Mesothelial cell of epicardium (in vitro differentiated cells): ENCODE data around the gene MTUS2. TPM values are rescaled to one million over a fixed set of nuclear protein-coding genes. Genes with fewer than 3 reads are reported as not detected.

Source experiments
- DNase-seq, 2 experiments: peaks; one replicate each; pipeline ENCODE4 v3.0.0; 2021; ENCODE audit warnings: low spot score in 2 of 2; ENCODE audit not compliant: unreplicated experiment in 2 of 2
- H3K27ac Mint-ChIP-seq: 2 replicates; pipeline ENCODE4 v1.8.0; 2021; ENCODE audit warnings: mixed read lengths
- H3K27me3 Mint-ChIP-seq: 2 replicates; pipeline ENCODE4 v1.8.0; 2021; ENCODE audit warnings: low read depth, mixed read lengths
- H3K36me3 Mint-ChIP-seq: 2 replicates; pipeline ENCODE4 v1.8.0; 2021; ENCODE audit warnings: mixed read lengths
- H3K4me1 Mint-ChIP-seq: 2 replicates; pipeline ENCODE4 v1.8.0; 2021; ENCODE audit warnings: mixed read lengths
- H3K4me3 Mint-ChIP-seq: 2 replicates; pipeline ENCODE4 v1.8.0; 2021; ENCODE audit warnings: mild to moderate bottlenecking, moderate library complexity, mixed read lengths
- H3K9me3 Mint-ChIP-seq: 2 replicates; pipeline ENCODE4 v1.8.0; 2021; ENCODE audit warnings: mixed read lengths
- CTCF ChIP-seq: fragments of 200-600 bp; sonication (generic); IDR thresholded peaks from one replicate; pipeline ENCODE4 v1.5.0; 2021; ENCODE audit warnings: antibody characterized with exemption; ENCODE audit not compliant: unreplicated experiment
- total RNA-seq: library from RNA; stranded (reverse); gene quantifications from 3 replicates; pipeline ENCODE4 v1.2.1, GENCODE V29; 2021

The MTUS2 gene
- total RNA-seq, 1 donor from 2014 or later = 1.4 TPM

- TF ChIP-seq CTCF = no peak
- Mint-ChIP-seq H3K27ac (no peak overlapping the region), H3K36me3 (peaks cover 10% of the 10 kb centered on the region), H3K4me1 (no peaks in the 10 kb centered on the region), H3K4me3 (no peak overlapping the region), H3K27me3 (no peaks in the 10 kb centered on the region), H3K9me3 (no peaks in the 10 kb centered on the region)
- no peak for DNase-seq
These were observed 694.7 kb downstream of the MTUS2 start for GRCh38 chr13:29514720-29515310.

- Mint-ChIP-seq H3K36me3 (peaks cover 11% of the 10 kb centered on the region), H3K4me1 (peaks cover under 1% of the 10 kb centered on the region), H3K9me3 (no peaks in the 10 kb centered on the region), H3K27ac (no peak overlapping the region), H3K27me3 (no peaks in the 10 kb centered on the region), H3K4me3 (no peak overlapping the region)
- TF ChIP-seq CTCF = no peak
- no peak for DNase-seq
These were observed 695.2 kb downstream of the MTUS2 start for GRCh38 chr13:29515372-29515771.

- peaks cover 11% of the 10 kb centered on the region for H3K36me3 Mint-ChIP-seq
- TF ChIP-seq CTCF = no peak
- peaks cover 7% of the 10 kb centered on the region for H3K4me1 Mint-ChIP-seq
- no peak for DNase-seq
- no peaks in the 10 kb centered on the region for H3K9me3 Mint-ChIP-seq
- H3K27me3 Mint-ChIP-seq = no peaks in the 10 kb centered on the region
- no peak overlapping the region for H3K27ac Mint-ChIP-seq
- no peak overlapping the region for H3K4me3 Mint-ChIP-seq
These were observed 695.9 kb downstream of the MTUS2 start for GRCh38 chr13:29516012-29516411.

GRCh38 chr13:29516880-29517279, 696.7 kb downstream of the MTUS2 start:
- no peak for TF ChIP-seq CTCF
- H3K36me3 Mint-ChIP-seq = peaks cover 17% of the 10 kb centered on the region
- no peak overlapping the region for H3K27ac Mint-ChIP-seq
- no peaks in the 10 kb centered on the region for H3K9me3 Mint-ChIP-seq
- no peak overlapping the region for H3K4me3 Mint-ChIP-seq
- no peak for DNase-seq
- peaks cover 7% of the 10 kb centered on the region for H3K4me1 Mint-ChIP-seq
- no peaks in the 10 kb centered on the region for H3K27me3 Mint-ChIP-seq

- peaks cover 17% of the 10 kb centered on the region for H3K36me3 Mint-ChIP-seq
These were observed 699.8 kb downstream of the MTUS2 start for GRCh38 chr13:29519921-29520320.

More at GRCh38 chr13:29519921-29520320, 699.8 kb downstream of the MTUS2 start:
- H3K4me3 Mint-ChIP-seq = no peak overlapping the region
- no peaks in the 10 kb centered on the region for H3K9me3 Mint-ChIP-seq
- no peak for DNase-seq
- no peak for TF ChIP-seq CTCF
- H3K27ac Mint-ChIP-seq = no peak overlapping the region
- no peaks in the 10 kb centered on the region for H3K27me3 Mint-ChIP-seq
- peaks cover 13% of the 10 kb centered on the region for H3K4me1 Mint-ChIP-seq
